Activated CD4-positive, alpha-beta T cell treated with anti-CD3 and anti-CD28 coated beads, Interleukin-2, amount 10 ng/mL, durations not matched to agents 24 days and 14 days (primary cell): Measurements from ENCODE around the gene ARFRP1. TPM values are rescaled to one million over a fixed set of nuclear protein-coding genes. Genes with fewer than 3 reads are reported as not detected.

Source experiments
- DNase-seq: peaks from one replicate; pipeline ENCODE4 v3.0.0; 2022
- H3K27ac Mint-ChIP-seq: one replicate; pipeline ENCODE4 v1.8.0; 2022; ENCODE audit warnings: mild to moderate bottlenecking, mixed read lengths
- H3K27me3 Mint-ChIP-seq: one replicate; pipeline ENCODE4 v1.8.0; 2022; ENCODE audit warnings: mixed read lengths
- H3K36me3 Mint-ChIP-seq: one replicate; pipeline ENCODE4 v1.8.0; 2022; ENCODE audit warnings: low read depth, mild to moderate bottlenecking, mixed read lengths
- H3K4me1 Mint-ChIP-seq: one replicate; pipeline ENCODE4 v1.8.0; 2021; ENCODE audit warnings: mixed read lengths
- H3K4me3 Mint-ChIP-seq: one replicate; pipeline ENCODE4 v1.8.0; 2022; ENCODE audit warnings: mild to moderate bottlenecking, moderate library complexity, mixed read lengths
- H3K9me3 Mint-ChIP-seq: one replicate; pipeline ENCODE4 v1.8.0; 2021; ENCODE audit warnings: mixed read lengths
- intact Hi-C: fragments of 100-400 bp; cut with micrococcal nuclease; formaldehyde crosslinking; loops from one replicate; pipeline ENCODE4 v1.15.1; 2023
- total RNA-seq: library from RNA; stranded (reverse); gene quantifications from 2 replicates; pipeline ENCODE4 v1.2.3, GENCODE V29; 2022

ARFRP1 gene
- total RNA-seq, 1 donor from 2014 or later, result 70.4 TPM

DNA sequence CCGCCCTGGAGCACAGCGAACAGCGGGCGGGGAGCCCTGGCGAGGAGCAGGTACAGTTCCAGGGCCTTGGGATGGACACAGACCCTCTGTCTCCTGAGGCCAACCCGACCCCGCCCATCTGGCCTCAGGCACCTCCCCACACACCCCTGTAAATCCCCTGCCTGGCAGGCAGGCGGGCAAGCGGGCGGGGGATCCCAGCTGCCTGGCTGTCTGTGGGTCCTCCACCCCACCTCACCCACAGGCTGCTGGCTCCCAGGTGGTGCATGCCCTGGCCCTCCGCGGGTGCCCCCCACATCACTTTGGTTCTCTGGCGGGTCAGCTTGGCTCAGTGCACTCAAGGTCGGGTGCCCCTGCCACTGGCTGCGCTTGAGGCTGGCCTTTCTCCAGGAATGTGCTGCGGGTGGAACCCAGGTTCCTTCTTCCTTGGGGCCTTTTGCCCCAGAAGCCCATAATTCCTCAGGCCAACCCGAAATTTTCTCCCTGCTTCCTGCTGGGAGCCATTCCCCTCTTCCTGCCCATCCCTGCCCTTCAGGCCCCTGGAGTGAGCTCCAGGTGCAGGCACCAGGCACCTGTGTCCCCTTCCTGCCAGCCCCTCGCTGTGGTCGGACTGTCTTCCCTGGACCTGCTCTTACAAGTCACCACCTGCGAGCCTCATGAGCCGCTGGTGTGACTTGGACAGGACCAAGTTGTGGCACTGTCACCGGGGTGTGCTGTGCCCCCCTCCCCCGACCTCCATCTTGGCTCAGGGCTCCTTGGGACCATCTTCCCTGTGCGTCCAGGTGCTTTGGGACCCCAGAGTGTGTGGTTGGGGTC lies 16.7 kb downstream of the ARFRP1 start:
- peaks cover 6% of the 10 kb centered on the region for H3K4me1 Mint-ChIP-seq
- intact Hi-C loops, result no loop called here
- no peak overlapping the region for H3K27ac Mint-ChIP-seq
- H3K4me3 Mint-ChIP-seq, result no peak overlapping the region
- peaks cover 19% of the 10 kb centered on the region for H3K36me3 Mint-ChIP-seq
- H3K27me3 Mint-ChIP-seq, result no peaks in the 10 kb centered on the region
- DNase-seq, result no peak
- no peaks in the 10 kb centered on the region for H3K9me3 Mint-ChIP-seq

DNA sequence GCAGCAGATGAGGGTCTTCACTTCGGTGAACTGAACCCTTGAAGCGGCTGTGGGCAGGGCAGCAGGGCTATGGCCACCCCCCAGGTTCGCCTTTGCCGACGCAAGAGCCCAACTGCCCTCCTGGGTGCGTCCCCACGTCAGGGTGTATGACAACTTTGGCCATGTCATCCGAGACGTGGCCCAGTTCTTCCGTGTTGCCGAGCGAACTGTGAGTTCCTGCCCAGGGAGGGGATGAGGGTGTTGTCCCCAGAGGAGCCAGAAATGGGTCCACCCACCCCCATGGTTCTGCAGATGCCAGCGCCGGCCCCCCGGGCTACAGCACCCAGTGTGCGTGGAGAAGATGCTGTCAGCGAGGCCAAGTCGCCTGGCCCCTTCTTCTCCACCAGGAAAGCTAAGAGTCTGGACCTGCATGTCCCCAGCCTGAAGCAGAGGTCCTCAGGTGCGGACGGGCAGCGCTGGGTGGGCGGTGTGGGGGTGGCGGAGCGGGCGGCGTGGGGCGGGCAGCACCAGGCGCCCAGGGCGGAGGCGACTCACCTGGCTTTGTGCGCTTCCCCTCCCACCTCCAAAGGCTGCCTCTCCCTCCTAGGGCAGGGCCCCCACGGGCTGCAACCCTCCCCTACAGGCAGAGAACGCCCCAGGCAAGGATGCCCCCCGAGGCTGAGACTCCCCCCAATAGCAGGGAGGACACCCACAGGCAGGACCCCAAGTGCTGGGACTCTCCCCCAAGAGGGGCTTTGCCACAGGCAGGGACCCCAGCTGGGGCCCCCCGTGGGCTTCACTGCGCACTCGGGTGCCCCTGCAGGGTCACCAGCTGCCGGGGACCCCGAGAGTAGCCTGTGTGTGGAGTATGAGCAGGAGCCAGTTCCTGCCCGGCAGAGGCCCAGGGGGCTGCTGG lies 17.5 kb downstream of the ARFRP1 start:
- Mint-ChIP-seq H3K36me3 (peaks cover 18% of the 10 kb centered on the region), H3K27me3 (no peaks in the 10 kb centered on the region), H3K9me3 (no peaks in the 10 kb centered on the region), H3K27ac (no peak overlapping the region), H3K4me1 (peaks cover 6% of the 10 kb centered on the region), H3K4me3 (no peak overlapping the region)
- no peak for DNase-seq
- intact Hi-C loops, result no loop called here

DNA sequence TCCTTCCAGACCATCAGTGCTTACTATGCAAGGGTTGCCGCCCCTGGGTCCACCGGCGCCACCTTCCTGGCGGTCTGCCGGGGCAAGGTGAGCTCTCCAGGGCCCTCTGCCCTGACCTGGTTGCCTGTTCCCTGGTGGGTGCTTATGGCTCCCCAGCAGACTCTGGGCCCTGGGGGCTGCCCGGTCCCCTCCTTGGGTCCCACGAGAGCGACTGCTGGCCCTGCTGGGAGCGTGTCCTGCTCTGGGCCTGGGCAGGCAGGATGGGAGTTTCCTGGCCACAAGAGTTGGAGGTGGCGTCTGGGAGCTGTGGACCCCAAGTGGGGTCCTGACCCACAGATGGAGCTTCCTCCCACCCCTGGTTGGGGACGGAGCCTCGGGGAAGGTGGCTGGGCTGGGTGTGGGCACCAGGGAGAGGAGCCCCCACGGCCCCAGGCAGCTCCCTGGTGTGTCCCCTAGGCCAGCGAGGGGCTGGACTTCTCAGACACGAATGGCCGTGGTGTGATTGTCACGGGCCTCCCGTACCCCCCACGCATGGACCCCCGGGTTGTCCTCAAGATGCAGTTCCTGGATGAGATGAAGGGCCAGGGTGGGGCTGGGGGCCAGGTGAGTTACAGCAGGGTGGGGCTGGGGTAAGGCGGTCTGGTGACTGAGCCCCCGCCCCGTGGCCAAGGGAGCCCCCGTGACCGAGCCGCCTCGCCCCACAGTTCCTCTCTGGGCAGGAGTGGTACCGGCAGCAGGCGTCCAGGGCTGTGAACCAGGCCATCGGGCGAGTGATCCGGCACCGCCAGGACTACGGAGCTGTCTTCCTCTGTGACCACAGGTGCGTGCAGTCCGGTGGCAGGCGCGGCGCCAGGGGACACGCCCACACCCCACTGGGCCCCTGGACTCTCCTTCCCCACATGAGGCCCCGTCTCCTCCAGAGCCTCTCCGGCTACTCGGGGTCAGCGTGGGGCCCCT lies 18.5 kb downstream of the ARFRP1 start:
- DNase-seq, result no peak
- Mint-ChIP-seq H3K9me3 (no peaks in the 10 kb centered on the region), H3K27ac (no peak overlapping the region), H3K4me1 (peaks cover 7% of the 10 kb centered on the region), H3K36me3 (peaks cover 18% of the 10 kb centered on the region), H3K27me3 (no peaks in the 10 kb centered on the region), H3K4me3 (no peak overlapping the region)
- intact Hi-C loops, result no loop called here

DNA sequence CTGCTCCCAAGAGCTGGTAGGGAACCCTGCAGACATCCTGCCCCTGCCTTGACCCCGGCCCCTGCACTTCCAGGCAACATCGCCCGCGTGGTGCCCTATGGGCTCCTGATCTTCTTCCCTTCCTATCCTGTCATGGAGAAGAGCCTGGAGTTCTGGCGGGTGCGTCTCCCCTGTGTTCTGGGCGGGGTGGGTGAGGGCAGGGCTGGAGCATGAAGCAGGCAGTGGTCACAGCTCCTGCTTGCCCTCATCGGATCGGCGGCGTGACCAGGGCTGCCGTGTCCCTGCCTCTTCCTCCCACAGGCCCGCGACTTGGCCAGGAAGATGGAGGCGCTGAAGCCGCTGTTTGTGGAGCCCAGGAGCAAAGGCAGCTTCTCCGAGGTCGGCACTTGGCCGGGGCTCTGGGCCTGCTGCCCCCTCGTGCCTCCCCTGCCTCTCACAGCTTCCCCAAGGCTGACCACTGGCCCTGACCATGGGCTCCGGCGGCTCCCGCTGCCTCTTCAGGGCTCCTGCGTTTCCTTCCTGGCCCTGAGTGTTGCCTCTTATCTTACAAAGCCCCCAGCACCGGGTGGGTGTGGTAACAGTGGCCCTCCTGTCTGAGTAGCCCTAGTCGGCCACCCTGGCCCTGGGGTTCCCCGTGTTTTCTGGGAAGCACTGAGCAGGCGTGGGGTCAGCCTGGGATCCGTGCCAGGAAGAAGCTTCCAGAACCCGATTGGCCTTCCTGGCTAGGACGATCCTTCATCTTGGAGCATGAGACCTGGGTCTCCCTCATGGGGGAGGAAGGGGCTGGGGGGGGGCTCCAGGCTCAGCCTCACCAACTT lies 19.3 kb downstream of the ARFRP1 start:
- no peak overlapping the region for H3K27ac Mint-ChIP-seq
- H3K27me3 Mint-ChIP-seq, result no peaks in the 10 kb centered on the region
- no peaks in the 10 kb centered on the region for H3K9me3 Mint-ChIP-seq
- H3K4me3 Mint-ChIP-seq, result no peak overlapping the region
- H3K36me3 Mint-ChIP-seq, result peaks cover 12% of the 10 kb centered on the region
- H3K4me1 Mint-ChIP-seq, result peaks cover 5% of the 10 kb centered on the region
- DNase-seq, result no peak
- intact Hi-C loops, result no loop called here

DNA sequence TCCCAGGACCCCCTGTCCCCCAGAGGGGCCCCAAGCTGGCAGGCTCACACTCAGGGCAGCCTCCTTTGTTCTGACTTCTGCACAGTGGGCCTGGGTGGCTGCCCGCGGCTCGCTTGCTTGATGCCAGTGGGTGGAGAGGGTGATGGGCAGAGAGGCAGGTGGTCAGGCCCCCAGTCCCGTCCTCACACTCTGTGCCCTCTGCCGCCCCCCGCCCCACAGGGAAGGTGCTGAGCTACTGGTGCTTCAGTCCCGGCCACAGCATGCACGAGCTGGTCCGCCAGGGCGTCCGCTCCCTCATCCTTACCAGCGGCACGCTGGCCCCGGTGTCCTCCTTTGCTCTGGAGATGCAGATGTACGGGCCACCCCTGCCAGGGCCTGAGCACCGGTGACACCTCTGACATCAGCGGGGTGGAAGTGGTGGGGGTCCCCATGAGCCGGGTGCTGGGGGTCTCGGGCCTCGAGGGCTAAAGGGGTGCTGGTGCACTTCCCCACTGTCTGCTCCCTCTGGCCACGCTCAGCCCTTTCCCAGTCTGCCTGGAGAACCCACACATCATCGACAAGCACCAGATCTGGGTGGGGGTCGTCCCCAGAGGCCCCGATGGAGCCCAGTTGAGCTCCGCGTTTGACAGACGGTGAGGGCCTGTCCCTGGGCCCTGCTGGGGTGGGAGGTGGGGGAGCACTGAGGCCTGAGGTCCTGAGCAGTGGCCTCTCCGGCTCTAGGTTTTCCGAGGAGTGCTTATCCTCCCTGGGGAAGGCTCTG lies 20.2 kb downstream of the ARFRP1 start:
- intact Hi-C loops, result no loop called here
- Mint-ChIP-seq H3K4me3 (no peak overlapping the region), H3K9me3 (no peaks in the 10 kb centered on the region), H3K36me3 (peaks cover 7% of the 10 kb centered on the region), H3K27me3 (no peaks in the 10 kb centered on the region), H3K27ac (peak overlapping the region; percentile 15), H3K4me1 (peaks cover 5% of the 10 kb centered on the region)
- no peak for DNase-seq

DNA sequence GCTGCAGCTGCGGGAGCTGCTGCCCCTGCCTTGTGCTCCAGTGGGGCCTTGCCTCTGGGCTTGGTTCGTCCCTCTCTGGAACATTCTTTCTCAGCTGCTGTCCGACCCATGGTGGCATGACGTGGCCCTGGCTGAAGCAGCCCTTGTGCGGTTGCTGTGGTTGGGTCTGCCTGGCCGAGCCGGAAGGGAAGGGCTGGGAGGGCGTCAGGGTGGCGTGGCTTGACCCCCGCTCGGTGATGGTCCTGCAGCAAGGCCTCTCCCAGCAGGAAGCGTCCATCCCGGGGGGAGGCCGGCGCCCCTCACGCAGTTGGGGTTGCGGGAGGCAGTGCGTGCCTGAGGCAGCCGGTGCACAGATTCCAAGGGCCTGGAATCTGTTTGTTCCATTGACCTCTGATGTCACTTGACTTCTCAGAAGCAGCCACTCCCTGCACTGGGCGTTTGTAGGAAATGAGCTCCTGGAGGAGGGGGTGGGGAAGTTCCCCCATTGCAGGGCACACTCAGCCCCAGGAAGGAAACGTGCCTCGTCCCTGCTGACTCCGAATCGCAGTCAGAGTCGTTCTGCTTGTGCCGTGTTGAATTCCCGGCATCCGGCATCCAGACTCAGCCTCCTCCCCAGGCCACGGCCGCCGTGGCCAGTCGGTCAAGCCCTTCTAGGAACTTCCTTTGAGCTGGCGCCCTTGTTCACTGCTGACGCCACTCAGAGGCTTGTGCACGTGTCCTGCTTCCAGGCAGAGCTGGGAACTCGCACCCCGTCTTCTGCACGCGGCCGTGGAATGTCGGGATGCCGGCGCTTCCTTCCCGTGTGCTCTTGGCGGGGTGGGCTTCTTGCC lies 21.1 kb downstream of the ARFRP1 start:
- H3K9me3 Mint-ChIP-seq, result no peaks in the 10 kb centered on the region
- H3K4me3 Mint-ChIP-seq, result no peak overlapping the region
- peaks cover 7% of the 10 kb centered on the region for H3K4me1 Mint-ChIP-seq
- intact Hi-C loops, result no loop called here
- peaks cover 7% of the 10 kb centered on the region for H3K36me3 Mint-ChIP-seq
- DNase-seq, result peak; percentile 74
- H3K27ac Mint-ChIP-seq, result peak overlapping the region; percentile 73
- no peaks in the 10 kb centered on the region for H3K27me3 Mint-ChIP-seq

DNA sequence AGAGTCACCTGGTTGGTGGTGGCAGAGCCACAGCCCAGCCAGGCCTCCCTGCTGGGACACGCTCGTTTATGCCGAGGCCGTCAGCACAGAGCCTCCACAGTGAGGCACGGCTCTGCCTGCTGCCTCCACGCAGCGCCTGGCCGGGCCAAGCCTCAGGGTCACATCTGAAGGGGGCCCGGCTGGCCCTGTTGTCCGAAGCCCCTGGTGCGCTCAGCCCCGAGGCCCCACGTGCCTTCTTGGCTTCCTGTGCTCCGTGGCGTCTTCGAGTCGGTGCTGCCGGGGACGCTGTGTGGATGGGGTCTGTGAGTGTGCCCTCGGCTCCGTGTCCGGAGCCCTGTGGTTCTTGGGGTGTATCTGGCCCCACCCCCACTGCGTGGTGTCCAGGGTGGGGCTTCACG lies 21.7 kb downstream of the ARFRP1 start:
- DNase-seq, result no peak
- Mint-ChIP-seq H3K27me3 (no peaks in the 10 kb centered on the region), H3K27ac (no peak overlapping the region), H3K9me3 (no peaks in the 10 kb centered on the region), H3K4me1 (peaks cover 7% of the 10 kb centered on the region), H3K36me3 (peaks cover 2% of the 10 kb centered on the region), H3K4me3 (no peak overlapping the region)
- intact Hi-C loops, result no loop called here

DNA sequence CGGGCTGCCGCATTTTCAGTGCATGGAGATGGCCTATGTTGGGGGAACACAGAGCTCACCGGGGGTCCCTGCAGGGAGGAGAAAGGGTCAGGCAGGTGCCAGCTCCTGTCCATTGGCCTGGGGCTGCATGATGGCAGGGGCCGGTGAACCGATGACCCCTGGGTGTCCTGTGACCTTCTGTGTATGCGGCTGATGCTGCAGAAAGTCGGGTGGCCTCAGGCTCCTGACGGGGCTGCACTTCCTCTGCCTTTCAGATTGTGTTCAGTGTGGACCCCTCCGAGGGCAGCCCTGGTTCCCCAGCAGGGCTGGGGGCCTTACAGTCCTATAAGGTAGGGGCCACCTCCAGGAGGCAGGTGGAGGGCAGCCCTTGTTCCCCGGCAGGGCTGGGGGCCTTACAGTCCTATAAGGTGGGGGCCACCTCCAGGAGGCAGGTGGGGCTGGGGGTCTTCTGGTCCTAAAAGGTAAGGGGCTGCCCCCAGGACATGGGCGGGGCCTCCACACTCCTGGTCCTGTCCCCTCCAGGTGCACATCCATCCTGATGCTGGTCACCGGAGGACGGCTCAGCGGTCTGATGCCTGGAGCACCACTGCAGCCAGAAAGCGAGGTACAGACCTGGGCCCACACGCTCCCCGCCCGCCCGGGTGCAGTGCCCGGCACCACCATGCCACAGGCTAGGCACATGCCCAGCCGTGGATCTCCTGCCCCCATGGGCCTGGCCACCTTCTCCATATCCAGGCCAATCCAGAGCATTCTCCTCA lies 22.3 kb downstream of the ARFRP1 start:
- no peaks in the 10 kb centered on the region for H3K9me3 Mint-ChIP-seq
- no peaks in the 10 kb centered on the region for H3K27me3 Mint-ChIP-seq
- peaks cover 2% of the 10 kb centered on the region for H3K36me3 Mint-ChIP-seq
- peaks cover 7% of the 10 kb centered on the region for H3K4me1 Mint-ChIP-seq
- no peak overlapping the region for H3K4me3 Mint-ChIP-seq
- no peak for DNase-seq
- H3K27ac Mint-ChIP-seq, result no peak overlapping the region
- intact Hi-C loops, result no loop called here

DNA sequence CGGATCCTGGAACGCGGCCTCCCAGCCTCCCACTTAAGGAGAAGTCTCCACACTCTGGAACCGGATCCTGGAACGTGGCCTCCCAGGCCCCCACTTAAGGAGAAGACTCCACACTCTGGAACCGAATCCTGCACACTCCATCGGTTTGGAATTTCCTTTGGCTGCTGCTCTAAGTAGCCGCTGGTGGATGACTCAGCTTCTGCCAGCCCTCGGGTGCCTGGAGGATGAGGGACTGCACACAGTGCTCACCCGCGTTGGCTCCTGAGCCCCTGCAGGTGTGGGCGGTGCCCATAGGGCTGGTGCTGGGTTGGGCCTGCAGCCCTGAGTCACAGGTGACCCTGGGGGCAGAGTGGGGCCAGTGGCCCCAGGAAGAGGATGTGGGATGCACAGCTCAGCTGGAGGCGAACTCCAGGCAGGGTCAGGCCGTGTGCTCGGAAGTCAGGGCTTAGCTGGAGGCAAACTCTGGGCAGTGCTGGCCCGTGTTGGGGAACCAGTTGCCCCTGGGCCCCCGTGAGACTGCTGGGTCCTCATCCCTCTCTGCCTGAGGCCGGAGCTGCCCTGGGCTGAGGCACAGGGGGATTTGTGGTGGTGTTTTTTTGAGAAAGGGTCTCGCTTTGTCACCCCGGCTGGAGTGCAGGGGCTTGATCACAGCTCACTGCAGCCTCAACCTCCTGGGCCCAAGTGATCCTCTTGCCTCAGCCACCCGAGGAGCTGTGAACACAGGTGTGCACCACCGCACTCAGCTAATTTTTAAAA lies 25.2 kb downstream of the ARFRP1 start:
- intact Hi-C loops, result no loop called here
- DNase-seq, result no peak
- H3K9me3 Mint-ChIP-seq, result no peaks in the 10 kb centered on the region
- no peak overlapping the region for H3K4me3 Mint-ChIP-seq
- no peak overlapping the region for H3K27ac Mint-ChIP-seq
- H3K27me3 Mint-ChIP-seq, result no peaks in the 10 kb centered on the region
- H3K36me3 Mint-ChIP-seq, result peaks cover 13% of the 10 kb centered on the region
- peaks cover 7% of the 10 kb centered on the region for H3K4me1 Mint-ChIP-seq

DNA sequence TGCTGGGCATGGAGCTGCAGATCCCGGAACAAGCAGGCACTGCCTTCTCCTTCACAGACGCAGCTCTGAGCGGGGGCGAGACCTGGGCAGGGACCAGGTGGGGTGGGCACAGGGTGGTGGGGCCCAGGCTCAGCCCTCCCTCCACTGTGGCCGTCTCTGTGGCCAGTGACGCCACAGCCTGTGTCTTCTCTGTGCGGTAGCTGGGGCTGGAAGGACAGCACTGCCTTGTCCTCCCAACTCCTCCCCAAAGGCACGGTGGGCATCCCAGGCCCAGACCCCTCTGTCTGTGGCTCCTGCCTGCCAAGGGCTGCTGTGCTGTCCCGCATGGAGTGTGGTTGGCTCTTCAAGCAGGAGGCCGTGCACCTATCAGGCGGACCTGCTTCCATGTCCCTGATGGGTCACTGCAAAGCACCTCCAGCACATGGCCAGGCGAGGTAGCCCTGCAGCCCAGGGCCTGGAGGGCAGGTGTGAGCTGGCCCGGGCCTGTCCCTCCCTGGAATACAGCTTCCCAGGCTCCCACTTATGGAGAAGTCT lies 26.1 kb downstream of the ARFRP1 start:
- Mint-ChIP-seq H3K9me3 (no peaks in the 10 kb centered on the region), H3K36me3 (peaks cover 18% of the 10 kb centered on the region), H3K27me3 (no peaks in the 10 kb centered on the region), H3K4me1 (peaks cover 4% of the 10 kb centered on the region), H3K27ac (no peak overlapping the region), H3K4me3 (no peak overlapping the region)
- no peak for DNase-seq
- intact Hi-C loops, result no loop called here
